IMR-90 (cell line): Measurements from ENCODE around the gene CASK. TPM values are rescaled to one million over a fixed set of nuclear protein-coding genes. Genes with fewer than 3 reads are reported as not detected.

ENCODE experiments used
- ATAC-seq: fragments of 200-7000 bp; cut with Tn5 transposase; 2 replicates; pipeline ENCODE4 v1.9.1; 2020; ENCODE audit warnings: low read depth, mild to moderate bottlenecking, moderate library complexity
- BruUV-seq: library from RNA; stranded (reverse); fragments of 400-500 nt; replicated peaks from 2 replicates; lab custom pipeline; 2021; lab: Mats Ljungman, UMichigan
- CTCF ChIA-PET: fragments of 300-600 bp; formaldehyde crosslinking; extraction: SDS; loops from one replicate; lab custom pipeline; 2021; ENCODE audit warnings: antibody characterized with exemption; lab: Yijun Ruan, JAX
- POLR2A ChIA-PET: fragments of 300-600 bp; sonication (Branson Sonifier 250); formaldehyde crosslinking; loops from one replicate; lab custom pipeline; 2022; ENCODE audit warnings: antibody characterized with exemption; ENCODE audit not compliant: unreplicated experiment; lab: Charles Lee
- DNase-seq: peaks from one replicate; pipeline ENCODE4 v3.0.0; 2013
- H2AFZ ChIP-seq: replicated peaks from 2 replicates; pipeline ENCODE3; 2013; ENCODE audit warnings: low read length, mild to moderate bottlenecking; ENCODE audit not compliant: poor library complexity
- H2AK5ac ChIP-seq: 2 replicates; pipeline ENCODE4 v1.6.1; 2013; ENCODE audit warnings: low read depth, low read length, inconsistent platforms
- H2AK9ac ChIP-seq: replicated peaks from 2 replicates; pipeline ENCODE3; 2013; ENCODE audit warnings: mild to moderate bottlenecking, low read depth, low read length, moderate library complexity; ENCODE audit not compliant: poor library complexity
- H2BK120ac ChIP-seq: 2 replicates; pipeline ENCODE4 v1.6.1; 2013; ENCODE audit warnings: low read depth, low read length, inconsistent platforms
- H2BK15ac ChIP-seq: 3 replicates; pipeline ENCODE4 v1.6.1; 2013; ENCODE audit warnings: low read depth, low read length, inconsistent platforms
- H2BK20ac ChIP-seq: 2 replicates; pipeline ENCODE4 v1.6.1; 2013; ENCODE audit warnings: low read depth, mild to moderate bottlenecking, inconsistent platforms, low read length, moderate library complexity
- H2BK5ac ChIP-seq: 2 replicates; pipeline ENCODE4 v1.6.1; 2013; ENCODE audit warnings: mild to moderate bottlenecking, low read depth, low read length, inconsistent platforms; ENCODE audit not compliant: poor library complexity, severe bottlenecking
- H3K14ac ChIP-seq: replicated peaks from 2 replicates; pipeline ENCODE4 v1.6.1; 2013; ENCODE audit warnings: low read depth, low read length, inconsistent platforms
- H3K18ac ChIP-seq: 2 replicates; pipeline ENCODE4 v1.6.1; 2013; ENCODE audit warnings: low read depth, low read length, control low read depth
- H3K23ac ChIP-seq: 2 replicates; pipeline ENCODE4 v1.6.1; 2013; ENCODE audit warnings: low read depth, low read length, inconsistent platforms
- H3K27ac ChIP-seq: 2 replicates; pipeline ENCODE4 v1.5.1; 2013; ENCODE audit warnings: mild to moderate bottlenecking, control low read depth, low read length; ENCODE audit not compliant: insufficient read depth
- H3K27me3 ChIP-seq: 2 replicates; pipeline ENCODE4 v1.6.1; 2013; ENCODE audit warnings: low read length; ENCODE audit not compliant: control insufficient read depth, insufficient read depth
- H3K36me3 ChIP-seq: 2 replicates; pipeline ENCODE4 v1.6.1; 2013; ENCODE audit warnings: low read length, mixed read lengths; ENCODE audit not compliant: control insufficient read depth, insufficient read depth
- H3K4ac ChIP-seq: 2 replicates; pipeline ENCODE4 v1.6.1; 2013; ENCODE audit warnings: low read depth, low read length, inconsistent platforms
- H3K4me1 ChIP-seq: 2 replicates; pipeline ENCODE4 v1.6.1; 2013; ENCODE audit warnings: low read length, mixed read lengths; ENCODE audit not compliant: control insufficient read depth, insufficient read depth
- H3K4me2 ChIP-seq: 2 replicates; pipeline ENCODE4 v1.6.1; 2013; ENCODE audit warnings: low read depth, mild to moderate bottlenecking, control low read depth, low read length, moderate library complexity
- H3K4me3 ChIP-seq: 2 replicates; pipeline ENCODE4 v1.5.1; 2013; ENCODE audit warnings: low read depth, mild to moderate bottlenecking, control low read depth, low read length, moderate library complexity; ENCODE audit not compliant: insufficient read depth
- H3K56ac ChIP-seq: 2 replicates; pipeline ENCODE4 v1.6.1; 2013; ENCODE audit warnings: low read length, inconsistent platforms; ENCODE audit not compliant: insufficient read depth; ENCODE audit errors: extremely low read depth
- H3K79me1 ChIP-seq, 2 experiments: 2 replicates each; pipeline ENCODE4 v1.6.1; 2013; ENCODE audit warnings: low read length in 2 of 2, inconsistent platforms in 1 of 2, low read depth in 1 of 2
- H3K9ac ChIP-seq: 2 replicates; pipeline ENCODE4 v1.6.1; 2013; ENCODE audit warnings: low read depth, low read length, control low read depth
- H3K9me1 ChIP-seq: 2 replicates; pipeline ENCODE4 v1.6.1; 2013; ENCODE audit warnings: low read length, inconsistent platforms; ENCODE audit not compliant: insufficient read depth
- H3K9me3 ChIP-seq: 2 replicates; pipeline ENCODE4 v1.6.1; 2013; ENCODE audit warnings: low read length; ENCODE audit not compliant: control insufficient read depth, insufficient read depth
- H4K20me1 ChIP-seq: 2 replicates; pipeline ENCODE4 v1.6.1; 2013; ENCODE audit warnings: low read length, inconsistent platforms; ENCODE audit not compliant: insufficient read depth
- H4K5ac ChIP-seq: 2 replicates; pipeline ENCODE4 v1.6.1; 2013; ENCODE audit warnings: mild to moderate bottlenecking, low read depth, low read length, control low read depth
- H4K8ac ChIP-seq, 2 experiments: 2 replicates each; pipeline ENCODE4 v1.6.1; 2013; ENCODE audit warnings: low read depth in 2 of 2, low read length in 2 of 2, control low read depth in 1 of 2, inconsistent platforms in 1 of 2
- H4K91ac ChIP-seq: 2 replicates; pipeline ENCODE4 v1.6.1; 2013; ENCODE audit warnings: low read depth, low read length, inconsistent platforms; ENCODE audit not compliant: insufficient read depth
- CEBPB ChIP-seq: IDR thresholded peaks from 2 replicates; pipeline ENCODE4 v1.6.1; 2012; ENCODE audit warnings: low read depth, low read length, improper control_type of control experiment
- CHD1 ChIP-seq: IDR thresholded peaks from 2 replicates; pipeline ENCODE4 v1.6.1; 2012; ENCODE audit warnings: low read depth, low read length, improper control_type of control experiment
- CTCF ChIP-seq: conservative IDR thresholded peaks from 2 replicates; pipeline ENCODE4 v1.5.1; 2012; ENCODE audit warnings: mild to moderate bottlenecking, low read depth, low read length, improper control_type of control experiment
- MAZ ChIP-seq: IDR thresholded peaks from 2 replicates; pipeline ENCODE4 v1.6.1; 2012; ENCODE audit warnings: low read depth, mild to moderate bottlenecking, low read length, improper control_type of control experiment, moderate library complexity, borderline replicate concordance
- MXI1 ChIP-seq: IDR thresholded peaks from 2 replicates; pipeline ENCODE4 v1.6.1; 2012; ENCODE audit warnings: low read depth, mild to moderate bottlenecking, low read length, moderate library complexity, borderline replicate concordance
- NFE2L2 ChIP-seq: fragments of 150-350 bp; IDR thresholded peaks from 2 replicates; pipeline ENCODE4 v1.6.1; 2016; ENCODE audit warnings: low read depth, mild to moderate bottlenecking, low read length
- POLR2A ChIP-seq: IDR thresholded peaks from 2 replicates; pipeline ENCODE4 v1.6.1; 2012; ENCODE audit warnings: mild to moderate bottlenecking, low read depth, low read length
- RFX5 ChIP-seq: IDR thresholded peaks from 2 replicates; pipeline ENCODE4 v1.8.0; 2012; ENCODE audit warnings: low read depth, mild to moderate bottlenecking, low read length, moderate library complexity
- SMC3 ChIP-seq: fragments of 150-350 bp; IDR thresholded peaks from 2 replicates; pipeline ENCODE4 v1.6.1; 2016; ENCODE audit warnings: low read depth, mild to moderate bottlenecking, antibody characterized with exemption, low read length, moderate library complexity
- WGBS, 2 experiments: methylation state at CpG; one replicate each; pipeline versions ENCODE4 v1.1.5 to v1.1.7; 2013; ENCODE audit warnings: missing lambda C conversion rate in 2 of 2; ENCODE audit not compliant: insufficient read length in 1 of 2; ENCODE audit errors: extremely low coverage in 2 of 2; 5-methylcytosine and 5-hydroxymethylcytosine counted together
- dilution Hi-C: fragments of 300-500 bp; cut with HindIII; formaldehyde crosslinking; loops from one replicate; pipeline ENCODE4 v1.14.3; 2018; ENCODE audit warnings: low sequenced_read_pairs; ENCODE audit not compliant: unreplicated experiment
- in situ Hi-C: fragments of 300-500 bp; cut with MboI; formaldehyde crosslinking; loops from 3 replicates; pipeline ENCODE4 v1.14.3; 2019; ENCODE audit warnings: low sequenced_read_pairs, inconsistent platforms, mixed read lengths
- intact Hi-C: fragments of 100-400 bp; cut with micrococcal nuclease; formaldehyde crosslinking; loops from 2 replicates; pipeline ENCODE4 v1.10.0; 2022
- polyA plus RNA-seq, 3 experiments: library from polyadenylated mRNA; depleted of rRNA; stranded (reverse); fragments of >200 nt; gene quantifications; 2 replicates each; pipeline ENCODE4 v1.2.3, GENCODE V29; 2012; ENCODE audit warnings: low replicate concordance in 1 of 3
- total RNA-seq: library from RNA; depleted of rRNA; stranded (reverse); fragments of >200 nt; gene quantifications from 2 replicates; pipeline ENCODE4 v1.2.3, GENCODE V29; 2012
- TF ChIP-seq, protein P1 (sequence below): fragments of 150-350 bp; IDR thresholded peaks from 2 replicates; pipeline ENCODE4 v1.6.1; 2016; ENCODE audit warnings: low read depth, mild to moderate bottlenecking, low read length, moderate library complexity, borderline replicate concordance

CASK gene
- total and polyA plus RNA-seq, 2 of the 4 experiments (the other 2 are of a cell fraction), result 9.4 to 17.7 TPM

GRCh38 chrX:41665686-41666085 is 257.7 kb downstream of the CASK start:
- peaks cover 2% of the 10 kb centered on the region; the same call in 1 of the 2 replicates for H3K4me1 ChIP-seq
- no TSS peak for BruUV-seq
- no peak overlapping the region for H4K8ac ChIP-seq
- no peaks in the 10 kb centered on the region for H4K20me1 ChIP-seq
- H3K27ac ChIP-seq, result no peak overlapping the region
- no peak overlapping the region for H2BK5ac ChIP-seq
- H3K79me1 ChIP-seq, result no peaks in the 10 kb centered on the region
- TF ChIP-seq NFE2L2 (no peak), SMC3 (no peak), CEBPB (no peak), MAZ (no peak), CHD1 (no peak), MXI1 (no peak), RFX5 (no peak), CTCF (no peak), POLR2A (no peak)
- TF ChIP-seq, protein P1, sequence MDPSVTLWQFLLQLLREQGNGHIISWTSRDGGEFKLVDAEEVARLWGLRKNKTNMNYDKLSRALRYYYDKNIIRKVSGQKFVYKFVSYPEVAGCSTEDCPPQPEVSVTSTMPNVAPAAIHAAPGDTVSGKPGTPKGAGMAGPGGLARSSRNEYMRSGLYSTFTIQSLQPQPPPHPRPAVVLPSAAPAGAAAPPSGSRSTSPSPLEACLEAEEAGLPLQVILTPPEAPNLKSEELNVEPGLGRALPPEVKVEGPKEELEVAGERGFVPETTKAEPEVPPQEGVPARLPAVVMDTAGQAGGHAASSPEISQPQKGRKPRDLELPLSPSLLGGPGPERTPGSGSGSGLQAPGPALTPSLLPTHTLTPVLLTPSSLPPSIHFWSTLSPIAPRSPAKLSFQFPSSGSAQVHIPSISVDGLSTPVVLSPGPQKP, result no peak
- no peak overlapping the region for H4K5ac ChIP-seq
- H2AK5ac ChIP-seq, result no peak overlapping the region
- no peak for DNase-seq
- in situ Hi-C loops (no loop called here), dilution Hi-C loops (no loop called here), intact Hi-C loops (no loop called here)
- no peak overlapping the region for H3K4ac ChIP-seq
- H2BK15ac ChIP-seq, result no peak overlapping the region
- no peak overlapping the region for H3K14ac ChIP-seq
- H3K4me2 ChIP-seq, result no peak overlapping the region
- 33% methylated on average over 1 of the region's 2 CpGs; no CpG with 5 or more reads in 1 of the 2 experiments for WGBS, 2 experiments
- H2AK9ac ChIP-seq, result no peak overlapping the region
- no peak overlapping the region for H2BK20ac ChIP-seq
- ChIA-PET CTCF (interaction anchor here (1.3 kb wide), 1 partner anchor 29 kb away, joined by 3 read pairs; no protein-coding TSS in a partner anchor), POLR2A (no interaction called here)
- no peak overlapping the region for H3K23ac ChIP-seq
- H3K9me1 ChIP-seq, result peaks cover 2% of the 10 kb centered on the region; the same call in 1 of the 2 replicates
- no peak overlapping the region for H3K18ac ChIP-seq
- ATAC-seq, result no peak
- H3K9me3 ChIP-seq, result no peaks in the 10 kb centered on the region
- H3K56ac ChIP-seq, result no peak overlapping the region
- no peak overlapping the region for H2BK120ac ChIP-seq
- no peak overlapping the region for H4K91ac ChIP-seq
- no peak overlapping the region for H3K9ac ChIP-seq
- no peak overlapping the region for H3K4me3 ChIP-seq
- H3K36me3 ChIP-seq, result no peaks in the 10 kb centered on the region
- H2AFZ ChIP-seq, result no peak overlapping the region
- H3K27me3 ChIP-seq, result no peaks in the 10 kb centered on the region
